GM15510 (cell line): ENCODE data around the gene TM9SF1.

Source experiments
- POLR2A ChIP-seq: IDR thresholded peaks from 3 replicates; pipeline ENCODE4 v1.6.1; 2011; ENCODE audit warnings: borderline replicate concordance; ENCODE audit not compliant: insufficient read length; ENCODE audit errors: extremely low read depth

Gene TM9SF1, protein sequence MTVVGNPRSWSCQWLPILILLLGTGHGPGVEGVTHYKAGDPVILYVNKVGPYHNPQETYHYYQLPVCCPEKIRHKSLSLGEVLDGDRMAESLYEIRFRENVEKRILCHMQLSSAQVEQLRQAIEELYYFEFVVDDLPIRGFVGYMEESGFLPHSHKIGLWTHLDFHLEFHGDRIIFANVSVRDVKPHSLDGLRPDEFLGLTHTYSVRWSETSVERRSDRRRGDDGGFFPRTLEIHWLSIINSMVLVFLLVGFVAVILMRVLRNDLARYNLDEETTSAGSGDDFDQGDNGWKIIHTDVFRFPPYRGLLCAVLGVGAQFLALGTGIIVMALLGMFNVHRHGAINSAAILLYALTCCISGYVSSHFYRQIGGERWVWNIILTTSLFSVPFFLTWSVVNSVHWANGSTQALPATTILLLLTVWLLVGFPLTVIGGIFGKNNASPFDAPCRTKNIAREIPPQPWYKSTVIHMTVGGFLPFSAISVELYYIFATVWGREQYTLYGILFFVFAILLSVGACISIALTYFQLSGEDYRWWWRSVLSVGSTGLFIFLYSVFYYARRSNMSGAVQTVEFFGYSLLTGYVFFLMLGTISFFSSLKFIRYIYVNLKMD

DNA sequence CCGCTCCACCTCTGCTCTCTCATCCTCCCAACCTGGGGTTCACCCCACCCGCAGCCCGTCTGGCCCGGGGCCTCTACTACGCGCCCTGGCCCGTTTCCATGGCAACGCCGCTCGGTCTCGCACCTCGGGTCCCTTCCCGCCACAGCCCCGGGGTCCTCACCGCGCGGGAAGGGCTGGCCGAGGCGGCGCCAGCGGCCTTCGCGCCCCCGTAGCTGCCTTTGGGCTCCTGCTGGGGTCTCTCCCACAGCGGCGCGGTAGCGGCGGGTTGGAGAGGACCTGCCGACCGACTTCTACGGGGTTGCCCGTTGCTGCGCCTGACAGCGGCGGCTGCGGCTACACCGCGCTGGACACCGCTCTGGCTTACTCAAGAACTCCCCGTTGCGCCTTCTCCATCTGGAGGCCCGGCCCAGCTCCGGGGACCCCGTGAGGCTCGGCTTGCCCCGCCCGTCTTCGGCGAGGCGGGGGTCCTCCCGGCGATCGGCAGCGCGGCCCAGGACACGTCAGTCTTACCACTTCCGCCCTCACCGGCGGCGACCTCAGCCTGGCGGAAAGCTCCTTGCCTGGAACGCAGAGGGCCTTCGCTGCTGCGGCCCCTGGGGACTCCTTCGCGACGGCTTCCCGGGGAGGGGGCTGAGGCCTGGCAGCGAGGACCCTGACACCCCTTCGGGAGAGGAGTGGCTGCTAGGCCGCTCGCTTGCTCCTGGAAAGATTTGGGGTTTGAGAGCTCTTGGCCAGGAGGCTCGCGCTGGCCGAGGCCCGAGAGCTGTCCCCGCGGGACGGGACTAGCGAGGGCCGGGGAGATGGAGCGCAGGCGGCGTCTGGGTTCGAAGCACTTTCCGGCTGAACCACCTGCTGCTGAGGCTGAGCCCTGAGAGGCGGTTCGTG, at the start of gene TM9SF1:
Gene TM9SF1, minus strand, starts transcription at position 256 of the 885 bp plus-strand sequence. CDS start 422 bp downstream, outside the sequence.
- peak; percentile 67 for TF ChIP-seq POLR2A

GRCh38 chr14:24243336-24243836, 48.1 kb upstream of the TM9SF1 start:
- TF ChIP-seq POLR2A, result no peak

DNA sequence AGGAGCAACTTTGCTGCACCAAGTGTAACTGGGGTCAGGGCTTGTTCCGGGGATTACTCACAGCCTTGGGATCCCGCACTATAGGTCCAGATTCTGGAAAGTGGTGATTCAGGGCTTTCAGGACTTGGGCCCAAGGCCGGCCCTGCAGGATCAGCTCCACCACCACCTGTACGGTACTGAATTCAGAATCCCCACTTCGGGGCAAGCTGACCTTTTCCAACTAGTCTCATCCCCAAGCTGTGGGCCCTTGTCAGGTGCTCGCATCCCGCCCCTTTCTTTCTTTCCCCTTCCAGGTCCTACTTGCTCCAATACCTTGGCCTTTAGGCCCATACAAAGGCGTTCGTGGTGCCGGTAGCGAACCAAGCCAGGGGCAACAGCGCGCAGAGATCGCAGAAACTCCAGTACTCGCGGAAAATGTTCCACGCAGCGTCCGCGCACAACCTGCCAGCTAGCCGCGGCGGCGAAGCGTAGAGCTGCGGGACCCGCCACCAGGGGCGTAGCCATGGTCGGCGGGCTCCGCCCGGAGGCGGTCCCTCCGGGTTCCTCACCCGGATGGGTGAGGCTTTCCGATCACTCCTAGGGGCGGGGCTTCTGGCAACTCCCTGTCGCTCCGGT, 46.7 kb upstream of the TM9SF1 start:
- TF ChIP-seq POLR2A, result no peak

GRCh38 chr14:24240110-24240918, 45.1 kb upstream of the TM9SF1 start:
- TF ChIP-seq POLR2A, result no peak

DNA sequence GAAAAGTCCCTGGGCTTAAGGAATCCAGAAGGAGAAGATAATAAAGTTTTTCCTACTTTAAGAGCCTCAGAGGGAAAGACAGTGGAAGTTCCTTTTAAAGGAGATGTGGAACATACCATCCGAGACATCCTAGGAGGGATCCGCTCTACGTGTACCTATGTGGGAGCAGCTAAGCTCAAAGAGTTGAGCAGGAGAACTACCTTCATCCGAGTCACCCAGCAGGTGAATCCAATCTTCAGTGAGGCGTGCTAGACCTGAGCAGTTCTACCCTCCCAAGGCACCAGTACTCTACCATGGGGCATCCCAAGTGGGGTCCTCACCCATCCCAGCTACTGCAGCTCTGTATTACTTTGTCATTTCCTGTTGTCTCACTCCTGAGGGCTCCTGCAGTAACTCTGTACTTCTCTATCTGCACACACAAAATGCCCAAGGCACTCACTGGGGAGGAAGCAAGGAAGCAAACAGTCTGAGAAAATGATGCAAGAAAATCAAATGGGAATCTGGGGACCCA, 43.3 kb upstream of the TM9SF1 start:
- TF ChIP-seq POLR2A, result no peak

- no peak for TF ChIP-seq POLR2A
Observed at GRCh38 chr14:24238123-24238522, 42.9 kb upstream of the TM9SF1 start.

DNA sequence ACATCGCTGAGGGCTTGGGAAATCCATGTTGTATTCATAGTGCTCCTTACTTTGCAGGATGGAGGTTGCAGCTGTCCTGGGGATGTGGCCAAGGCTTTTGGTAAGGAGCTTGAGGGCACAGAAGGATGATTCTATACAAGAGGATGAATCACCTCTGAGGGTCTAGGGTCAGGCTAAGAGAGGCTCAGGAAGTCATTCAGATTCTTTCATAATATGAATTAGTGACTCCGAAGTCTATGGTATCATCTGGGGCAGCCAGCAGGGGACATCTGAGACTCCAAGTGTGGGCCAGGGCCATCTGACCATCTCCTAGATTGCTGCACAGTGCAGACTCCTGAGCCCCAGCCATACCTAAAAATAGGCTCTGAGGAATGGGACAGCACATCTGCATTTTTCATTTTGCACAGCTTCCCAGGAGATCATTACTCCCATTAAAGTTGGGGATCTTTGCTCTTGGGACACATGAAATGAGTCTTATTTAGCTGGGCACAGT, 42.3 kb upstream of the TM9SF1 start:
- no peak for TF ChIP-seq POLR2A

GRCh38 chr14:24236689-24237462, 41.6 kb upstream of the TM9SF1 start:
- TF ChIP-seq POLR2A, result no peak

- no peak for TF ChIP-seq POLR2A
Observed at GRCh38 chr14:24235804-24236688, 40.8 kb upstream of the TM9SF1 start.

DNA sequence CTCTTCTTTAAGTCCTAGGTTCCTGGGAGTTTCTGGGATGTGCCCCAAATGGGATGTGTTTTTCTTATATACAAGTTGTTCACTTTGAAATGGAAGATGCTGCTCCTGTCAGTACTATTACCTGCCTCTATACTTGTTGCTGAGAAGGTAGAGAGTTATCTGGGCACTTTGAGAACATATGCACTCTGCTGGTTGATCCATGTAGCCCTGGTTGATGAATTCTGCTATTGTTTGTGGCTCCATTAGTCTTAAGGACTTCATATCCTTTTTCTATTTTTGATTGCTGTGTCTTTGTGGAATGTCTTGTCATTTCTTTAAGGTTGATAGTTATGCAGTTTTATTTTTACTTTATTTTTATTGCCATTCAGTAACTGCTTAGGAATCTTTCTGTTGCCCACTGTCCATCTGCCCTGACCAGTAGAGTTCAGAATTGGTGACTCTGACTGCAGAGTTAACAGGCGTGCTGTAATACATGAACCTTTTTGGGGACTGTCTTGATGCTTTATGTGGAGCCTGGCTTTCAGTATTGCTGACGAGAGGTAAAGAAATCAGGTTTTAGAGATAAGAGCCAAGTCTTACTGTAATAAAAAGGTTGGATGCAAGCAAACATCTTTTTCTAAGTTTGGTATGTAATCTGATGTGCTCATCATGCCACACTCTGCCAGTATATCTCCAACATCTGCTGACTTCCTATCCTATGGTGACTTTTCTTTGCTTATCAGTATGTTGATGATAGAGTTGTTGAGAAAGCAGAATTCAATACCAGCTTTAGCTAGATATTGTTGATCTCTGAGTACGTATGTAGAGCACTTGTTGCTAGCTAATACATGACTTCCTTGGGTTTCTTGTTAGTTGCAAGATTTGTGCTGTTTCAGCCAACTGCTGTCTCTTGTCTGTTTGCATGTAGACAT, 39.1 kb upstream of the TM9SF1 start:
- TF ChIP-seq POLR2A, result no peak

GRCh38 chr14:24233538-24233866, 38.3 kb upstream of the TM9SF1 start:
- no peak for TF ChIP-seq POLR2A
